HCT116 (cell line): ENCODE data around the gene CCSER1. TPM values are rescaled to one million over a fixed set of nuclear protein-coding genes. Genes with fewer than 3 reads are reported as not detected.
A peak's percentile ranks its signal among the peaks of the same experiment; 100 is the strongest.

Experiments
- ATAC-seq: fragments of 200-7000 bp; cut with Tn5 transposase; 2 replicates; pipeline ENCODE4 v1.9.1; 2020; ENCODE audit warnings: mild to moderate bottlenecking, moderate library complexity
- BruUV-seq: library from RNA; stranded (reverse); fragments of 400-500 nt; replicated peaks from 2 replicates; lab custom pipeline; 2021; lab: Mats Ljungman, UMichigan
- CTCF ChIA-PET: fragments of 300-600 bp; sonication (Branson Sonifier 250); formaldehyde crosslinking; loops from one replicate; lab custom pipeline; 2021; ENCODE audit warnings: antibody characterized with exemption; lab: Charles Lee
- POLR2A ChIA-PET: fragments of 300-600, 350-600 bp; sonication (Branson Sonifier 250); formaldehyde crosslinking; loops from one replicate; lab custom pipeline; 2021; ENCODE audit warnings: antibody characterized with exemption; lab: Charles Lee
- RAD21 ChIA-PET, 2 experiments: fragments of 300-600 bp; sonication (Branson Sonifier 250); formaldehyde crosslinking; loops; one replicate each; lab custom pipeline; 2023; ENCODE audit warnings: low total read pairs in 2 of 2; ENCODE audit not compliant: uncharacterized antibody in 2 of 2, unreplicated experiment in 2 of 2, low non-redundant PET in 1 of 2; lab: Charles Lee
- DNase-seq: peaks from one replicate; pipeline ENCODE4 v3.0.0-alpha.2; 2010; ENCODE audit warnings: low read depth, low spot score
- H2AFZ ChIP-seq: fragments of 200-600 bp; shearing (Covaris generic), sonication (generic); 2 replicates; pipeline ENCODE4 v1.6.1; 2017; ENCODE audit warnings: low read depth, mixed run types, mixed read lengths, antibody characterized with exemption, low read length; ENCODE audit not compliant: poor library complexity, severe bottlenecking
- H3K27ac ChIP-seq: 2 replicates; pipeline ENCODE4 v1.5.1; 2012; ENCODE audit warnings: low read depth, low read length
- H3K27me3 ChIP-seq: fragments of 200-600 bp; sonication (generic); 2 replicates; pipeline ENCODE4 v1.6.1; 2016; ENCODE audit warnings: mixed run types, low read length, mixed read lengths; ENCODE audit not compliant: insufficient read depth
- H3K36me3 ChIP-seq, 2 experiments: fragments of 200-500 bp in 1 of 2; fragments of 200-600 bp in 1 of 2; sonication (Bioruptor generic) in 1 of 2; sonication (generic) in 1 of 2; 2 replicates each; pipeline versions ENCODE4 v1.5.1 to v1.6.1; 2014 to 2016; ENCODE audit warnings: low read length in 2 of 2, inconsistent platforms in 1 of 2, mixed read lengths in 1 of 2, mixed run types in 1 of 2; ENCODE audit not compliant: insufficient read depth in 2 of 2, control insufficient read depth in 1 of 2
- H3K4me1 ChIP-seq, 2 experiments: fragments of 200-600 bp in 1 of 2; sonication (generic) in 1 of 2; 2 replicates each; pipeline versions ENCODE4 v1.5.1 to v1.6.1; 2012 to 2017; ENCODE audit warnings: low read length in 2 of 2, inconsistent platforms in 1 of 2, mild to moderate bottlenecking in 1 of 2, mixed read lengths in 1 of 2, mixed run types in 1 of 2, moderate library complexity in 1 of 2; ENCODE audit not compliant: insufficient read depth in 2 of 2, control insufficient read depth in 1 of 2
- H3K4me2 ChIP-seq: fragments of 200-600 bp; sonication (generic); 2 replicates; pipeline ENCODE4 v1.6.1; 2017; ENCODE audit warnings: mixed run types, low read length, mixed read lengths
- H3K4me3 ChIP-seq, 2 experiments: fragments of 200-600 bp in 1 of 2; sonication (generic) in 1 of 2; replicated peaks in 1 of 2; 2 replicates each; pipeline ENCODE4 v1.5.1; 2011 to 2016; ENCODE audit warnings: low read length in 2 of 2, control low read depth in 1 of 2, low read depth in 1 of 2, mild to moderate bottlenecking in 1 of 2, mixed read lengths in 1 of 2, mixed run types in 1 of 2
- H3K79me2 ChIP-seq: fragments of 200-600 bp; sonication (generic); 2 replicates; pipeline ENCODE4 v1.6.1; 2017; ENCODE audit warnings: mild to moderate bottlenecking, mixed run types, low read length, moderate library complexity, mixed read lengths; ENCODE audit not compliant: insufficient read depth
- H3K9ac ChIP-seq: fragments of 200-600 bp; sonication (generic); 2 replicates; pipeline ENCODE4 v1.6.1; 2016; ENCODE audit warnings: low read length, mixed read lengths
- H3K9me2 ChIP-seq: fragments of 200-600 bp; sonication (generic), shearing (Covaris generic); 2 replicates; pipeline ENCODE4 v1.6.1; 2017; ENCODE audit warnings: mixed run types, mild to moderate bottlenecking, moderate library complexity; ENCODE audit not compliant: insufficient read depth
- H3K9me3 ChIP-seq, 2 experiments: fragments of 200-500 bp in 1 of 2; fragments of 200-600 bp in 1 of 2; sonication (Bioruptor generic) in 1 of 2; sonication (generic) in 1 of 2; 2 replicates each; pipeline ENCODE4 v1.6.1; 2014 to 2017; ENCODE audit warnings: low read length in 2 of 2, mixed read lengths in 2 of 2, inconsistent platforms in 1 of 2, low read depth in 1 of 2, mild to moderate bottlenecking in 1 of 2, mixed run types in 1 of 2, moderate library complexity in 1 of 2; ENCODE audit not compliant: control insufficient read depth in 1 of 2, insufficient read depth in 1 of 2
- H4K20me1 ChIP-seq: fragments of 200-600 bp; sonication (generic), shearing (Covaris generic); 2 replicates; pipeline ENCODE4 v1.6.1; 2017; ENCODE audit warnings: mixed run types, mild to moderate bottlenecking, moderate library complexity; ENCODE audit not compliant: insufficient read depth
- CBX3 ChIP-seq: IDR thresholded peaks from 2 replicates; pipeline ENCODE4 v1.6.1; 2012; ENCODE audit warnings: low read depth
- ELF1 ChIP-seq: IDR thresholded peaks from 2 replicates; pipeline ENCODE4 v1.6.1; 2012; ENCODE audit warnings: low read depth, borderline replicate concordance
- RAD21 ChIP-seq: IDR thresholded peaks from 2 replicates; pipeline ENCODE4 v1.6.1; 2012; ENCODE audit warnings: low read depth, mild to moderate bottlenecking
- SP1 ChIP-seq: IDR thresholded peaks from 2 replicates; pipeline ENCODE4 v1.6.1; 2012; ENCODE audit warnings: low read depth
- TCF7L2 ChIP-seq: IDR thresholded peaks from 2 replicates; pipeline ENCODE4 v1.7.0; 2011; ENCODE audit warnings: borderline replicate concordance, inconsistent platforms; ENCODE audit not compliant: insufficient read depth, insufficient read length; ENCODE audit errors: extremely low read depth
- YY1 ChIP-seq: IDR thresholded peaks from 2 replicates; pipeline ENCODE4 v1.6.1; 2011; ENCODE audit warnings: low read length, low read depth, moderate library complexity, mild to moderate bottlenecking; ENCODE audit not compliant: insufficient replicate concordance; ENCODE audit errors: extremely low read depth
- ZBTB33 ChIP-seq: IDR thresholded peaks from 2 replicates; pipeline ENCODE4 v1.6.1; 2011; ENCODE audit warnings: mild to moderate bottlenecking, low read length, moderate library complexity; ENCODE audit not compliant: insufficient replicate concordance; ENCODE audit errors: extremely low read depth
- ZFX ChIP-seq: fragments of 450-650 bp; IDR thresholded peaks from 2 replicates; pipeline ENCODE4 v1.6.1; 2017
- intact Hi-C: fragments of 100-400 bp; cut with micrococcal nuclease; formaldehyde crosslinking; loops from 2 replicates; pipeline ENCODE4 v1.10.0; 2022
- total RNA-seq: library from RNA; stranded (reverse); gene quantifications from one replicate; pipeline ENCODE4 v1.2.1, GENCODE V29; 2021; ENCODE audit not compliant: unreplicated experiment
- TF ChIP-seq, protein P1 (sequence below): IDR thresholded peaks from 2 replicates; pipeline ENCODE4 v1.6.1; 2012; ENCODE audit warnings: low read depth
- TF ChIP-seq, protein P2 (sequence below): IDR thresholded peaks from 2 replicates; pipeline ENCODE4 v1.6.1; 2012
- TF ChIP-seq, protein P3 (sequence below): IDR thresholded peaks from 2 replicates; pipeline ENCODE4 v1.6.1; 2012

CCSER1 gene
- total RNA-seq, 1 experiment from 2014 or later, result 6.7 TPM

GRCh38 chr4:90084967-90085295 lies 42.3 kb upstream of the CCSER1 start (continued):
- TF ChIP-seq, protein P1, sequence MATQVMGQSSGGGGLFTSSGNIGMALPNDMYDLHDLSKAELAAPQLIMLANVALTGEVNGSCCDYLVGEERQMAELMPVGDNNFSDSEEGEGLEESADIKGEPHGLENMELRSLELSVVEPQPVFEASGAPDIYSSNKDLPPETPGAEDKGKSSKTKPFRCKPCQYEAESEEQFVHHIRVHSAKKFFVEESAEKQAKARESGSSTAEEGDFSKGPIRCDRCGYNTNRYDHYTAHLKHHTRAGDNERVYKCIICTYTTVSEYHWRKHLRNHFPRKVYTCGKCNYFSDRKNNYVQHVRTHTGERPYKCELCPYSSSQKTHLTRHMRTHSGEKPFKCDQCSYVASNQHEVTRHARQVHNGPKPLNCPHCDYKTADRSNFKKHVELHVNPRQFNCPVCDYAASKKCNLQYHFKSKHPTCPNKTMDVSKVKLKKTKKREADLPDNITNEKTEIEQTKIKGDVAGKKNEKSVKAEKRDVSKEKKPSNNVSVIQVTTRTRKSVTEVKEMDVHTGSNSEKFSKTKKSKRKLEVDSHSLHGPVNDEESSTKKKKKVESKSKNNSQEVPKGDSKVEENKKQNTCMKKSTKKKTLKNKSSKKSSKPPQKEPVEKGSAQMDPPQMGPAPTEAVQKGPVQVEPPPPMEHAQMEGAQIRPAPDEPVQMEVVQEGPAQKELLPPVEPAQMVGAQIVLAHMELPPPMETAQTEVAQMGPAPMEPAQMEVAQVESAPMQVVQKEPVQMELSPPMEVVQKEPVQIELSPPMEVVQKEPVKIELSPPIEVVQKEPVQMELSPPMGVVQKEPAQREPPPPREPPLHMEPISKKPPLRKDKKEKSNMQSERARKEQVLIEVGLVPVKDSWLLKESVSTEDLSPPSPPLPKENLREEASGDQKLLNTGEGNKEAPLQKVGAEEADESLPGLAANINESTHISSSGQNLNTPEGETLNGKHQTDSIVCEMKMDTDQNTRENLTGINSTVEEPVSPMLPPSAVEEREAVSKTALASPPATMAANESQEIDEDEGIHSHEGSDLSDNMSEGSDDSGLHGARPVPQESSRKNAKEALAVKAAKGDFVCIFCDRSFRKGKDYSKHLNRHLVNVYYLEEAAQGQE, result no peak

- BruUV-seq, result no TSS peak
- ChIA-PET RAD21 (no interaction called here), POLR2A (no interaction called here), CTCF (no interaction called here)
- no peak for TF ChIP-seq CBX3
- Histone ChIP-seq H3K4me2 (no peak overlapping the region), H2AFZ (no peak overlapping the region), H3K4me1 (peaks cover 0 to 7% of the 10 kb centered on the region in 2 experiments; a peak in 2 of 4 replicates), H3K27me3 (no peaks in the 10 kb centered on the region), H3K9me3 (no peaks in the 10 kb centered on the region), H3K36me3 (no peaks in the 10 kb centered on the region), H4K20me1 (no peaks in the 10 kb centered on the region), H3K4me3 (no peak overlapping the region), H3K9ac (no peak overlapping the region), H3K27ac (no peak overlapping the region), H3K9me2 (no peaks in the 10 kb centered on the region), H3K79me2 (no peaks in the 10 kb centered on the region)
- ATAC-seq (no peak), DNase-seq (no peak)
- intact Hi-C loops, result no loop called here
These were observed 33.7 kb upstream of the CCSER1 start for GRCh38 chr4:90093526-90093925.

DNA sequence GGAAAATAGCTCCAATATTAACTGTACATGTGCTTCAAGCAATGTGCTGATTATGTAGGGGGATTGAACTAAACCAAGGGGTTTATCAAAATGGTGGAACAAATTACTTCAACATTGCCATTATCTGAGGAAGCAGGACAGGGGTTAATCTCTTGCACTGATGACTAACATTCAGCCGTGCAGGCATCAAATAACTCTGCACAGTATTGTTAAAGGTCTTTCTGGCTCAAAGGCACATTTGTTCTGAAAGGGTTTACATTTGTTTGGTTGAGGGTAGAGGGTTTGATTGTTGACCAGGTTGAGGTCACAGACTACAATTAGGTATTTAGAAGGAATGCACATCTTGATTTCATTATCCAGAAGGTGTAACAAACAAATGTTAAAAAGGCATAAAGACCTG lies 32.2 kb upstream of the CCSER1 start:
- no TSS peak for BruUV-seq
- H3K4me2 ChIP-seq, result peak overlapping the region; percentile 19; the same call in 1 of the 2 replicates
- no peak overlapping the region for H3K9ac ChIP-seq
- H3K9me3 ChIP-seq, result no peaks in the 10 kb centered on the region
- no peaks in the 10 kb centered on the region for H3K36me3 ChIP-seq
- ChIA-PET CTCF (no interaction called here), POLR2A (no interaction called here), RAD21 (no interaction called here)
- H3K4me1 ChIP-seq, result peaks cover 0 to 11% of the 10 kb centered on the region in 2 experiments; a peak in 2 of 4 replicates
- no peaks in the 10 kb centered on the region for H3K79me2 ChIP-seq
- H3K27ac ChIP-seq, result no peak overlapping the region
- peak; percentile 30; the same call in 1 of the 2 replicates for ATAC-seq
- H3K4me3 ChIP-seq, result no peak overlapping the region
- H4K20me1 ChIP-seq, result no peaks in the 10 kb centered on the region
- no peaks in the 10 kb centered on the region for H3K27me3 ChIP-seq
- intact Hi-C loops, result no loop called here
- H3K9me2 ChIP-seq, result no peaks in the 10 kb centered on the region
- peak overlapping the region; percentile 28 for H2AFZ ChIP-seq
- no peak for DNase-seq
- TF ChIP-seq SP1 (peak; percentile 20; the same call in 1 of the 2 replicates), RAD21 (no peak), YY1 (no peak), ZFX (no peak), ZBTB33 (no peak), TCF7L2 (no peak), ELF1 (no peak)
- TF ChIP-seq, protein P2, sequence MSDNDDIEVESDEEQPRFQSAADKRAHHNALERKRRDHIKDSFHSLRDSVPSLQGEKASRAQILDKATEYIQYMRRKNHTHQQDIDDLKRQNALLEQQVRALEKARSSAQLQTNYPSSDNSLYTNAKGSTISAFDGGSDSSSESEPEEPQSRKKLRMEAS, result no peak
- TF ChIP-seq, protein P3, sequence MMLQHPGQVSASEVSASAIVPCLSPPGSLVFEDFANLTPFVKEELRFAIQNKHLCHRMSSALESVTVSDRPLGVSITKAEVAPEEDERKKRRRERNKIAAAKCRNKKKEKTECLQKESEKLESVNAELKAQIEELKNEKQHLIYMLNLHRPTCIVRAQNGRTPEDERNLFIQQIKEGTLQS, result no peak
